K562 (cell line): ENCODE results near the gene NEB. TPM values are rescaled to one million over a fixed set of nuclear protein-coding genes. Genes with fewer than 3 reads are reported as not detected.
A peak's percentile ranks its signal among the peaks of the same experiment; 100 is the strongest.

Experiments used
- CREB3 ChIP-seq: fragments of 450-650 bp; conservative IDR thresholded peaks from 2 replicates; pipeline ENCODE4 v1.6.1; 2016; ENCODE audit warnings: missing genetic modification characterization, low read depth, mild to moderate bottlenecking, missing compliant biosample characterization, moderate library complexity
- HNRNPK ChIP-seq: fragments of 200-400 bp; formaldehyde crosslinking; IDR thresholded peaks from one replicate; pipeline ENCODE4 v1.6.1; 2018; ENCODE audit warnings: mild to moderate bottlenecking, low read depth, low read length; ENCODE audit not compliant: poor library complexity, severe bottlenecking
- JUND ChIP-seq, 2 experiments: IDR thresholded peaks; 2 replicates in 1 of 2; 3 replicates in 1 of 2; pipeline ENCODE4 v1.6.1; 2011; ENCODE audit warnings: borderline replicate concordance in 2 of 2, low read depth in 2 of 2, low read length in 2 of 2, improper control_type of control experiment in 1 of 2, missing biosample characterization in 1 of 2, missing genetic modification characterization in 1 of 2, missing genetic modification reagents in 1 of 2
- KLF13 ChIP-seq: fragments of 450-650 bp; IDR thresholded peaks from 2 replicates; pipeline ENCODE4 v1.6.1; 2016; ENCODE audit warnings: missing genetic modification characterization, low read depth, mild to moderate bottlenecking, missing compliant biosample characterization, moderate library complexity, borderline replicate concordance
- MBD2 ChIP-seq: sonication (generic); IDR thresholded peaks from 2 replicates; pipeline ENCODE4 v1.6.1; 2016; ENCODE audit warnings: low read depth, borderline replicate concordance
- NCOA6 ChIP-seq: fragments of 450-650 bp; IDR thresholded peaks from 2 replicates; pipeline ENCODE4 v1.6.1; 2017; ENCODE audit warnings: mild to moderate bottlenecking
- NONO ChIP-seq, 2 experiments: fragments of 200-400 bp in 1 of 2; fragments of 450-650 bp in 1 of 2; formaldehyde crosslinking in 1 of 2; IDR thresholded peaks; 2 replicates each; pipeline ENCODE4 v1.6.1; 2017; ENCODE audit warnings: low read depth in 2 of 2, mild to moderate bottlenecking in 2 of 2, moderate library complexity in 2 of 2, low read length in 1 of 2
- RFX5 ChIP-seq: IDR thresholded peaks from 2 replicates; pipeline ENCODE4 v1.6.1; 2011; ENCODE audit warnings: low read depth, mild to moderate bottlenecking, improper control_type of control experiment, low read length
- SMARCB1 ChIP-seq: IDR thresholded peaks from 2 replicates; pipeline ENCODE4 v1.6.1; 2011; ENCODE audit warnings: improper control_type of control experiment, low read depth; ENCODE audit not compliant: insufficient read length
- SRSF7 ChIP-seq: fragments of 200-400 bp; formaldehyde crosslinking; optimal IDR thresholded peaks from 2 replicates; pipeline ENCODE3; 2017; ENCODE audit warnings: mild to moderate bottlenecking, low read depth, low read length
- ZC3H8 ChIP-seq: fragments of 450-650 bp; IDR thresholded peaks from 2 replicates; pipeline ENCODE4 v1.6.1; 2017
- ZNF217 ChIP-seq: sonication (generic); formaldehyde crosslinking; IDR thresholded peaks from 2 replicates; pipeline ENCODE4 v1.8.0; 2022; ENCODE audit warnings: mild to moderate bottlenecking, missing genetic modification reagents
- ZNF644 ChIP-seq: fragments of 200-800 bp; sonication (Bioruptor generic); IDR thresholded peaks from 2 replicates; pipeline ENCODE4 v1.6.1; 2016; ENCODE audit warnings: low read depth, missing genetic modification characterization, missing compliant biosample characterization
- ZNF699 ChIP-seq: fragments of 250-450 bp; sonication (Bioruptor Pico); IDR thresholded peaks from 2 replicates; pipeline ENCODE4 v1.8.0; 2021; ENCODE audit warnings: mild to moderate bottlenecking, moderate library complexity; ENCODE audit not compliant: insufficient replicate concordance
- ZNF778 ChIP-seq: fragments of 450-650 bp; formaldehyde crosslinking; IDR thresholded peaks from 2 replicates; pipeline ENCODE4 v1.4.0; 2020; ENCODE audit warnings: mild to moderate bottlenecking, moderate library complexity
- polyA plus RNA-seq, 8 experiments: library from polyadenylated mRNA; depleted of rRNA in 4 of 8; stranded (reverse) in 5 of 8; unstranded in 3 of 8; fragments of >200 nt; fragmentation: Nextera tagmentation in 2 of 8; fragmentation: Illumina TruSeq in 1 of 8; extraction: Ambion mirVana in 2 of 8; extraction: Trizol in 1 of 8; gene quantifications; 2 replicates each; pipeline versions ENCODE4 v1.2.1 to v1.2.3, GENCODE V29; 2011 to 2014; ENCODE audit warnings: inconsistent platforms in 1 of 8, missing spikeins in 1 of 8
- total RNA-seq, 7 experiments: library from RNA; depleted of rRNA in 6 of 7; stranded (reverse); fragments of >200 nt in 6 of 7; fragmentation: Illumina TruSeq in 2 of 7; extraction: Trizol in 2 of 7; gene quantifications; 2 replicates each; pipeline versions ENCODE4 v1.2.1 to v1.2.3, GENCODE V29; 2011 to 2021; ENCODE audit warnings: low replicate concordance in 1 of 7
- TF ChIP-seq, protein P1 (sequence below): fragments of 250-450 bp; sonication (Bioruptor Pico); IDR thresholded peaks from 2 replicates; pipeline ENCODE4 v1.5.0; 2021
- TF ChIP-seq, protein P2 (sequence below): fragments of 250-450 bp; sonication (Bioruptor Pico); IDR thresholded peaks from 2 replicates; pipeline ENCODE4 v1.8.0; 2022; ENCODE audit warnings: inconsistent platforms
- TF ChIP-seq, protein P3 (sequence below): fragments of 450-650 bp; formaldehyde crosslinking; conservative IDR thresholded peaks from 2 replicates; pipeline ENCODE4 v1.4.0; 2022; ENCODE audit warnings: mild to moderate bottlenecking, missing genetic modification characterization
- TF ChIP-seq, protein P4 (sequence below): fragments of 250-450 bp; sonication (Bioruptor Pico); IDR thresholded peaks from 2 replicates; pipeline ENCODE4 v1.4.0; 2020
- TF ChIP-seq, protein P5 (sequence below): fragments of 450-650 bp; formaldehyde crosslinking; IDR thresholded peaks from 2 replicates; pipeline ENCODE4 v1.4.0; 2022; ENCODE audit warnings: mild to moderate bottlenecking, moderate library complexity

NEB gene
- total and polyA plus RNA-seq, 9 of the 15 experiments (the other 6 are each of a cell fraction or from before 2014, with no cell fraction given) = 1.7 to 3.8 (median 2.9) TPM

- peak; percentile 79 for TF ChIP-seq JUND (IDR thresholded peaks at IDR 0.05; ENCODE audit: borderline replicate concordance, low read depth, low read length)
- TF ChIP-seq JUND (tag; IDR thresholded peaks at IDR 0.05; ENCODE audit: borderline replicate concordance, low read depth, low read length) = peak; percentile 87; the same call in 1 of the 3 replicates
- TF ChIP-seq, protein P1, sequence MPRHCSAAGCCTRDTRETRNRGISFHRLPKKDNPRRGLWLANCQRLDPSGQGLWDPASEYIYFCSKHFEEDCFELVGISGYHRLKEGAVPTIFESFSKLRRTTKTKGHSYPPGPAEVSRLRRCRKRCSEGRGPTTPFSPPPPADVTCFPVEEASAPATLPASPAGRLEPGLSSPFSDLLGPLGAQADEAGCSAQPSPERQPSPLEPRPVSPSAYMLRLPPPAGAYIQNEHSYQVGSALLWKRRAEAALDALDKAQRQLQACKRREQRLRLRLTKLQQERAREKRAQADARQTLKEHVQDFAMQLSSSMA (CRISPR knock-in tag) = no peak
- TF ChIP-seq CREB3 (tag) = no peak
- TF ChIP-seq SMARCB1 = no peak
- TF ChIP-seq RFX5 = no peak
- TF ChIP-seq, protein P2, sequence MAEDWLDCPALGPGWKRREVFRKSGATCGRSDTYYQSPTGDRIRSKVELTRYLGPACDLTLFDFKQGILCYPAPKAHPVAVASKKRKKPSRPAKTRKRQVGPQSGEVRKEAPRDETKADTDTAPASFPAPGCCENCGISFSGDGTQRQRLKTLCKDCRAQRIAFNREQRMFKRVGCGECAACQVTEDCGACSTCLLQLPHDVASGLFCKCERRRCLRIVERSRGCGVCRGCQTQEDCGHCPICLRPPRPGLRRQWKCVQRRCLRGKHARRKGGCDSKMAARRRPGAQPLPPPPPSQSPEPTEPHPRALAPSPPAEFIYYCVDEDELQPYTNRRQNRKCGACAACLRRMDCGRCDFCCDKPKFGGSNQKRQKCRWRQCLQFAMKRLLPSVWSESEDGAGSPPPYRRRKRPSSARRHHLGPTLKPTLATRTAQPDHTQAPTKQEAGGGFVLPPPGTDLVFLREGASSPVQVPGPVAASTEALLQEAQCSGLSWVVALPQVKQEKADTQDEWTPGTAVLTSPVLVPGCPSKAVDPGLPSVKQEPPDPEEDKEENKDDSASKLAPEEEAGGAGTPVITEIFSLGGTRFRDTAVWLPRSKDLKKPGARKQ = no peak
- no peak for TF ChIP-seq NCOA6
- no peak for TF ChIP-seq ZNF644
- TF ChIP-seq ZNF217 (CRISPR knock-in tag) = no peak
- TF ChIP-seq ZNF778 (CRISPR knock-in tag) = no peak
- no peak for TF ChIP-seq SRSF7
- TF ChIP-seq, protein P3, sequence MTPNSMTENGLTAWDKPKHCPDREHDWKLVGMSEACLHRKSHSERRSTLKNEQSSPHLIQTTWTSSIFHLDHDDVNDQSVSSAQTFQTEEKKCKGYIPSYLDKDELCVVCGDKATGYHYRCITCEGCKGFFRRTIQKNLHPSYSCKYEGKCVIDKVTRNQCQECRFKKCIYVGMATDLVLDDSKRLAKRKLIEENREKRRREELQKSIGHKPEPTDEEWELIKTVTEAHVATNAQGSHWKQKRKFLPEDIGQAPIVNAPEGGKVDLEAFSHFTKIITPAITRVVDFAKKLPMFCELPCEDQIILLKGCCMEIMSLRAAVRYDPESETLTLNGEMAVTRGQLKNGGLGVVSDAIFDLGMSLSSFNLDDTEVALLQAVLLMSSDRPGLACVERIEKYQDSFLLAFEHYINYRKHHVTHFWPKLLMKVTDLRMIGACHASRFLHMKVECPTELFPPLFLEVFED (CRISPR knock-in tag) = no peak
- TF ChIP-seq, protein P4, sequence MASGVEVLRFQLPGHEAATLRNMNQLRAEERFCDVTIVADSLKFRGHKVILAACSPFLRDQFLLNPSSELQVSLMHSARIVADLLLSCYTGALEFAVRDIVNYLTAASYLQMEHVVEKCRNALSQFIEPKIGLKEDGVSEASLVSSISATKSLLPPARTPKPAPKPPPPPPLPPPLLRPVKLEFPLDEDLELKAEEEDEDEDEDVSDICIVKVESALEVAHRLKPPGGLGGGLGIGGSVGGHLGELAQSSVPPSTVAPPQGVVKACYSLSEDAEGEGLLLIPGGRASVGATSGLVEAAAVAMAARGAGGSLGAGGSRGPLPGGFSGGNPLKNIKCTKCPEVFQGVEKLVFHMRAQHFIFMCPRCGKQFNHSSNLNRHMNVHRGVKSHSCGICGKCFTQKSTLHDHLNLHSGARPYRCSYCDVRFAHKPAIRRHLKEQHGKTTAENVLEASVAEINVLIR = peak; percentile 7; the same call in 1 of the 2 replicates
- no peak for TF ChIP-seq ZC3H8
- no peak for TF ChIP-seq NONO (IDR thresholded peaks at IDR 0.05; ENCODE audit: low read depth in 2 of 2, low read length in 1 of 2)
- no peak for TF ChIP-seq KLF13 (tag)
- no peak for TF ChIP-seq ZNF699 (CRISPR knock-in tag)
- 0 out of 2 replicates have a peak, but pooled peaks have one; percentile 11 for TF ChIP-seq MBD2
- TF ChIP-seq HNRNPK = no peak
- TF ChIP-seq, protein P5, sequence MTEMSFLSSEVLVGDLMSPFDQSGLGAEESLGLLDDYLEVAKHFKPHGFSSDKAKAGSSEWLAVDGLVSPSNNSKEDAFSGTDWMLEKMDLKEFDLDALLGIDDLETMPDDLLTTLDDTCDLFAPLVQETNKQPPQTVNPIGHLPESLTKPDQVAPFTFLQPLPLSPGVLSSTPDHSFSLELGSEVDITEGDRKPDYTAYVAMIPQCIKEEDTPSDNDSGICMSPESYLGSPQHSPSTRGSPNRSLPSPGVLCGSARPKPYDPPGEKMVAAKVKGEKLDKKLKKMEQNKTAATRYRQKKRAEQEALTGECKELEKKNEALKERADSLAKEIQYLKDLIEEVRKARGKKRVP (CRISPR knock-in tag) = no peak
Observed at GRCh38 chr2:151766437-151767153, 32.3 kb upstream of the NEB start (continued).
